Stimulated activated naive CD4-positive, alpha-beta T cell treated with Interleukin-2 at 50 U/mL for 16 hours (primary cell): ENCODE results near the gene C18orf54.
"Not testable (repeated sequence)": the region's sequence is repeated elsewhere in the genome, so short reads cannot be mapped to it uniquely, and the experiment has no call there.

Experiments used
- DNase-seq: peaks from one replicate; lab custom pipeline; 2025; lab: John Stamatoyannopoulos, UW

C18orf54 gene

GRCh38 chr18:54386800-54387495 lies 29.2 kb downstream of the C18orf54 start:
- not testable (repeated sequence) for DNase-seq

GRCh38 chr18:54387631-54388030 lies 29.9 kb downstream of the C18orf54 start:
- no peak for DNase-seq

GRCh38 chr18:54388203-54389142 lies 30.8 kb downstream of the C18orf54 start:
- no peak for DNase-seq

- no peak for DNase-seq
Measured at GRCh38 chr18:54389143-54389505, 31.4 kb downstream of the C18orf54 start.

- DNase-seq = no peak
Measured at GRCh38 chr18:54390838-54391237, 33.1 kb downstream of the C18orf54 start.

GRCh38 chr18:54392543-54393023 lies 34.9 kb downstream of the C18orf54 start:
- DNase-seq = no peak

GRCh38 chr18:54393648-54394294 lies 36.1 kb downstream of the C18orf54 start:
- no peak for DNase-seq

GRCh38 chr18:54396760-54397159 lies 39.1 kb downstream of the C18orf54 start:
- no peak for DNase-seq

GRCh38 chr18:54405290-54405689 lies 47.6 kb downstream of the C18orf54 start:
- no peak for DNase-seq

- no peak for DNase-seq
Measured at GRCh38 chr18:54411781-54412180, 54.1 kb downstream of the C18orf54 start.

GRCh38 chr18:54415086-54415485 lies 57.4 kb downstream of the C18orf54 start:
- no peak for DNase-seq

- DNase-seq = no peak
Measured at GRCh38 chr18:54416436-54416835, 58.7 kb downstream of the C18orf54 start.

- DNase-seq = no peak
Measured at GRCh38 chr18:54423831-54424230, 66.1 kb downstream of the C18orf54 start.

GRCh38 chr18:54426085-54426665 lies 68.5 kb downstream of the C18orf54 start:
- DNase-seq = no peak
